T follicular helper cell (primary cell): ENCODE measurements around the gene MOCOS.
"Not testable (repeated sequence)": the region's sequence is repeated elsewhere in the genome, so short reads cannot be mapped to it uniquely, and the experiment has no call there.

Experiments used
- DNase-seq: peaks from one replicate; pipeline ENCODE4 v3.0.0-alpha.2; 2020; ENCODE audit warnings: low read depth
- total RNA-seq, 2 experiments: gene quantifications; one replicate each; lab custom pipeline; 2026; lab: John Stamatoyannopoulos, UW

MOCOS gene
- total RNA-seq = 0.35 to 0.78 reads per million in 2 experiments

- DNase-seq = peak; percentile 15
These were observed at the start of gene MOCOS for GRCh38 chr18:36187193-36187825. MOCOS (plus strand) TSS chr18:36187497; CDS start chr18:36187540, 43 bp downstream.

DNA sequence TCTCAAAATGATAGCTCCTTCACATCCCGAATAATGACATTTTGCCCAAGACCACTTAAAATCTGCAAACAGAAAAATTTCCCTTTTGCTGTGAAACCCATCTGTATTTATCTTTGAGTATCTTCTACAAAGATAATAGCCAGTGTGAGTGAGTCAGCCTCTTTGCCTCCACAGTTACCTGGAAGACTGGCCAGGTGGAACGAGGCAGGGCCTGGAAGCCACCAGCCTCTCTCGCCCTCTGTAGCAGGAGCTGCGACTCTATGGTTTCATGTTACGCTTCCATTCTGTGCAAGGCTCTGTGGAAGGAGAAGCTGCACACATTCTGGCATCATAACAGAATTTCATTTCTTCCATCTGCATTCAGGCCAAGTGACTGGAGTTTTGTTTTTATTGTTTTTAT is 48.1 kb upstream of the MOCOS start:
- DNase-seq = no peak

- DNase-seq = no peak
These were observed 45.7 kb upstream of the MOCOS start for GRCh38 chr18:36141576-36141975.

DNA sequence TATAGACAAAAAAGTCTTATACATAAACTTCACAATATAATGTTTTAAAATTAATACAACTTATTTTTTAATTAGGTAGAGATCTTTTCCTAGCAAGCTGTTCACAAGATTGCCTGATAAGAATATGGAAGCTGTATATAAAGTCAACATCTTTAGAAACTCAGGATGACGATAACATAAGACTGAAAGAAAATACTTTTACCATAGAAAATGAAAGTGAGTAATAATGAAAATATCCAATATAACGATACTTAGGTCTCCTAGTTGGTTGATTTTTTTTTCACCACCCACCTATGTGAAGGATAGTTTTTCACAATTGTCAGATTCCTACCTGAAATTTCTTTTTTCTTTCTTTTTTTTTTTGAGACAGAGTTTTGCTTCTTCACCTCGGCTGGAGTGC is 44.5 kb upstream of the MOCOS start:
- no peak for DNase-seq

DNA sequence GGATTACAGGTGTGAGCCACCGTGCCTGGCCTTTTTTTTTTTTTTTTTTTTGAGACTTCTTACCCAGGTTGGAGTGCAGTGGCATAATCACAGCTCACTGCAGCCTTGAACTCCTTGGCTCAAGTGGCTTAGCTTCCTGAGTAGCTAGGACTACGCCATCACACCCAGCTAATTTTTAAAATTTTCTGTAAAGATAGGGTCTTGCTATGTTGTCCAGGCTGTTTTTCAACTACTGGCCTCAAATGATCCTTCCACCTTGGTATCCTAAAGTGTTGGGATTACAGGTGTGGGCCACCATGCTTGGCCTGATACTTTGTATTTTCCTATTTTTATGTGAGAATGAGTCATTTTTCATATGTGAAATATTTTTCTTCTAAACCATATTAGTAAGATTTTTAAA is 43.9 kb upstream of the MOCOS start:
- DNase-seq = no peak

GRCh38 chr18:36149514-36150289 is 37.6 kb upstream of the MOCOS start:
- DNase-seq = no peak

DNA sequence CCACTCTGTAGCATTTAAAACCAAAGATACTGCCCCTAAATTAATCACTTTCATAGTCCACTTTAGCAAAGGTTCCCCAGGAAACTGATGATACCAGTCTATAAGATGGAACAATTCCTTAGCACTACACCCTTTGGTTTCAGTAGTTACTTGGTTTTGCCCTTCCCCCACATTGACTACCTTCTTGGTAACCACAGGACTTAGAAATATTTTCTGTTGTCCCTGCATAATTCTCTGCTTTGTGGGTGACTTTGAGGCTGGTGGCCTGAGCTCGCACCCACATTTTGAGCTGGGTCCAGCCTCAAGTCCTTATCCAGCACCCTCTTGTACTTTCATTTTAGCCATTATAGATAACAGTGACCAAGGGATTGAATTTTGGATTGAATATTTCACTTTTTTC is 34.5 kb upstream of the MOCOS start:
- DNase-seq = no peak

- DNase-seq = no peak
These were observed 34.1 kb upstream of the MOCOS start for GRCh38 chr18:36153203-36153602.

- no peak for DNase-seq
These were observed 33.5 kb upstream of the MOCOS start for GRCh38 chr18:36153771-36154170.

DNA sequence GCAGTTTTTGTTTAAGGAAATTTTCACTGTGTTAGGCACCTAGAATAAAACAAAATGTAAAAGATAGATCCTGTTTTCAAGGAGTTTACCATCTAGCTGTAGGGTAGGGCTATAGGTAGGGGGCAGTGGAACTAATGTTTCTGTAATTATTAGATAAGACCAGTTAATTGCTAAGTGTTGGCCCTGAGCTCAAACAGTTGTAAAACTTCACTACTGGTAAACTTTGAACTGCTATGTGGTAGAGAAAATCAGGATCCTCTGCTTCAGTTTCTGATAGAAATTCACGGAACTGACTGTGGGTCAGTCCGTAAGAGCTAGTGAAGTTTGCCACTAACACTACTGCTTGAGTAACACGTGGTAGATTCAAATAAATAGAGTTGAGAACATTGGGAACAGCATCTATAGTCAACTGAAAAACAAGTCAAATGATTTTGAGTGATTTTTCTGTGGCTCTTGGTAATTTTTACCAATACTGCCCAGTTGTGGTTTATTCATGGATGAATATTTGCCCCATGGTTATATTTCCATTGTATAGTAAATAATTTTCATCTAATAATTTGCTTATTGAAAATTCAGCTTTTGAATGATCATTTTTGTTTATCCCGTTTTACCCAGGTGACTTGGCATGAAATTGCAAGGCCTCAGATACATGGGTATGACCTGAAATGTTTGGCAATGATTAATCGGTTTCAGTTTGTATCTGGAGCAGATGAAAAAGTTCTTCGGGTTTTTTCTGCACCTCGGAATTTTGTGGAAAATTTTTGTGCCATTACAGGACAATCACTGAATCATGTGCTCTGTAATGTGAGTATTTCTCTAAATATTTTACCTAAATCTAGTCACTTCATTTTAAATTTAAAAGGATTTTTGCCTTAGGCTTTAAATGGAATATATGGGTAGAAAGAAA is 31.2 kb upstream of the MOCOS start:
- DNase-seq = no peak

DNA sequence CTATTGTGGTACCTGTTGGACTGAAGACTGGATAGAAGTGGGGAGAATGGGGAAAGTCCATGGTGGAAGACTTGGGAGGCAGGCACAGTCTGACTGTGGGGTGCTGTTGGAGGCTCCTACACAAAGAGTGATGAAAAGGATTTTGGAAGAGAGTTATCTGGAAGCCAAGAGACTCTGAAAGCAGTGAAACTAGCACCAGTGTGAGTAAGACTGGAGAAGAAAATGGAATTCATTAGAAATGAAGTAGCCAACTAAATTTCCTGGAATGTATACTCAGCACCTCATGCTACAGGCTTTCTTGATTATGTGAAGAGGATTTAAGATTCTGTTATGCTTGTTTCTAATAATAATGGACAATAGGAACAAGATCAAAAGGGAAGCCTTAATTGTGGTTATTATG is 29.9 kb upstream of the MOCOS start:
- no peak for DNase-seq

- DNase-seq = no peak
These were observed 28.9 kb upstream of the MOCOS start for GRCh38 chr18:36158266-36158867.

DNA sequence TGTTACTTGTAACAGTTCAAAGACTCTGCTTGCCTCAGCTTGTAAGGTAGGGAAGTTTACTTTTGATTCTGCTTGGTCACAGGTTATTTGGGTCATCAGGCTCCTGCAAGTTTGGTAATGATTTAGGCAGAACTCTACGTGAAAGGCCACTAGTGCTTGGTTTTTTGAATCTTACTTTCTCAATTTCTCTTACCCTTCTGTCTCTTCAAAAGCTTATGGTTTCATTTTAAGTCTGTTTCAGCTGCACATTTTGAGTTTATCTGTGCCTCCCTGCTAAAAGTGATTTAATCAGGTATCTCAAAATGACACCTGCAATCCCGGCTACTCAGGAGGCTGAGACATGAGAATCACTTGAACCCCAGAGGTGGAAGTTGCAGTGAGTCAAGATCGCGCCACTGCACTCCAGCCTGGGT is 26.3 kb upstream of the MOCOS start:
- DNase-seq = no peak

DNA sequence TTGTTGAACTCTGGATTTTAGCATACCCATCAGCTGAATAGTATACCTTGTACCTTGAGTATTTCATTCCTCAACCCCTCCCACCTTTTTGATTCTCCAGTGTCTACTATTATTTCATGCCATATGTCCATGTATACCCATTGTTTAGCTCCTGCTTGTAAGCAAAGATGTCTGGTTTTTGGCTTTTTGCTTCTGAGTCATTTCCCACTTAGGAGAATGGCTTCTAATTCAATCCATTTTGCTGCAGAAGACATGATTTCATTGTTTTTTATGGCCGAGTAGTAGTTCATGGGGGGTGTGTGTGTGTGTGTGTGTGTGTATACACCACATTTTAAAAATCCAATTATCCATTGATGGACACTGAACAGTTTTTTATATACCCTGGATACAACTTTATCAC is 24.3 kb upstream of the MOCOS start:
- DNase-seq = no peak

GRCh38 chr18:36167692-36168218 is 19.5 kb upstream of the MOCOS start:
- DNase-seq = no peak

DNA sequence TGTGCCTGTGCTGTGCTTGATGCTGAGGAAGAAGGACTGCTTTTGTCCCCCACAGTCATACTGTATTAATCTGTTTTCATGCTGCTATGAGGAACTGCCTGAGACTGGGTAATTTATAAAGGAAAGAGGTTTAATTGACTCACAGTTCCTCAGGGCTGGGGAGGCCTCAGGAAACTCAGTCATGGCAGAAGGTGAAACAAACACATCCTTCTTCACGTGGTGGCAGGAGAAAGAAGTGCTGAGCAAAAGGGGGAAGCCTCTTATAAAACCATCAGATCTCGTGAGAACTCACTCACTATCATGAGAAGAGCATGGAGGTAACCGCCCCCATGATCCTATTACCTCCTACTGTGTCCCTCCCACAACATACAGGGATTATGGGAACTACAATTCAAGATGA is 19.0 kb upstream of the MOCOS start:
- not testable (repeated sequence) for DNase-seq

GRCh38 chr18:36169938-36170337 is 17.4 kb upstream of the MOCOS start:
- DNase-seq = no peak

GRCh38 chr18:36175481-36175880 is 11.8 kb upstream of the MOCOS start:
- DNase-seq = no peak

DNA sequence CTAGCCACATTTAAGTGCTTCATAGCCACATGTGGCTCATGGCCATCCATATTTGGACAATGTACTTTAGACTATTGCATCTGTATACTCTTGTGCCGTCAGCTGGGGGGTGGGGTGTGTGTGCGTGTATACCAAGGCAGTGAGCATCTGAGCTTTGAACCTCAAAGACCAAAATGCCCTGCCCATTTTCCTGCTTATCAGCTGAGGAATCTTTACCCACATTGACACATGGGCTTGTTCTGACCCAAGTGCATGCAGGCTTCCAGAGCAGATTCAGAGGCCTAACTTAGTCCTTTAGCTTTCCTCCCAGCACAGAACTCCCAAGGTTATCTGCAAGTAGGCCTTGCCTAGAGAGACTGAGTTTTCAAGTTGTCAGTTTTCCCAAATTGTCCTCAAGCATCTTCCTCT is 11.1 kb upstream of the MOCOS start:
- DNase-seq = no peak

- DNase-seq = no peak
These were observed 10.6 kb upstream of the MOCOS start for GRCh38 chr18:36176711-36177110.

GRCh38 chr18:36177913-36178312 is 9.4 kb upstream of the MOCOS start:
- no peak for DNase-seq
